GM12872 (cell line): ENCODE measurements around the gene ANKRD35.
A peak's percentile ranks its signal among the peaks of the same experiment; 100 is the strongest.

Experiments
- CTCF ChIP-seq: IDR thresholded peaks from 3 replicates; pipeline ENCODE4 v1.5.1; 2011; ENCODE audit warnings: low read depth, mild to moderate bottlenecking, low read length, moderate library complexity; ENCODE audit not compliant: insufficient read depth

The ANKRD35 gene

GRCh38 chr1:145859491-145860023 lies 26.1 kb downstream of the ANKRD35 start:
- TF ChIP-seq CTCF = no peak

- TF ChIP-seq CTCF = no peak
These were observed 26.7 kb downstream of the ANKRD35 start, which contains the start of gene PIAS3 for GRCh38 chr1:145858901-145859490. PIAS3 (minus strand) TSS chr1:145859081; CDS start chr1:145858990, 91 bp downstream.

DNA sequence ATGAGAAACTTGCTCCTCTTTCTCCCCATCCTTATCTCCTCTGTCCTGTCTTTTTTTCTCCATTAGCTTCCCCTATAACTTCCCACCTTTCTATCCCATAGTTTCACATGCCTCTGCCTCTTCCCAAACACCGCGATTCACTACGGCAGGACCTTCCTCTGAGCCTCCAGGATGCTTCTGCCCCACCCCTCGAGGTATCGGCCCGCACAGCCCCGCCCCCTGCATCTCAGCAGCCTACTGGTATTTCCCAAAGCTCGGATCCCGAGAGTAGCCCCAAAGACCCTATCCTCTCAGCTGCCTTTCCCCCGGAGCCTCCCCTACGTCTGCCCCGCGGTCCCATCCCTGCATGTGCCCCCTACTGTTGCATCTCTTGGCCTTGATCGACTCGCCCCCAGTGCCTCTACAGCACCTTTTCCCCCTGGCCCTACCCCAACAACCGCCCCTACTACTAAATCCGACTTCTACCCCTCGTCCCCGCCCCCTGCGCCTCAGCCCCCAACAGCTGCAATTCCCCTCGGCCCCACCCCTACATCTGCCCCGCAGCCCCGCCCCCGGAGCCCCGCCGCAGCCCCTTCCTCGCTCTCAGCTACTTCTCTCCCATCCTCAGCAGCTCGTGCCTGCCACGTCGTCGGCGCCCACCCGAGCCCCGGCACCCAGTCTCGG lies 27.3 kb downstream of the ANKRD35 start:
- TF ChIP-seq CTCF = no peak

DNA sequence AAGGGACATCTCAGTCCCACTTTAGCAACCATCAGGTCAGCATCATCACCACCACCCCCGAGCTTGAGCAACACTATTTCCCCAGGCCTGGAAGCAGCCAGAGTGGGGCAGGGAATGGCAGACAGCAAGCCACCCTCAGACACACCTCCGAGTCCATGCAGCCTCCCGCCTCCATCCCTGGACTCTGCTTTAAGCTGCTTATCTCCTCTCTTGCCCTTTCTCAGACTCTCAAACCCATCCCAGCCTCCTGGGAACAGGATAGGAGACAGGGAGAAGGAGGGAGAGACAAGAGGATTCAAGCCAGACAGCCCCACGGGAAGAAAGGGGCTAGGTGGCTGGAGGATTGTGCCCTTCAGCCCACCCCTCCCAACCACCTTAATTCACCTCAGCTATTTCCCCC lies 28.5 kb downstream of the ANKRD35 start:
- no peak; the same call in 2 of the 3 replicates for TF ChIP-seq CTCF

GRCh38 chr1:145855426-145855948 lies 30.2 kb downstream of the ANKRD35 start:
- TF ChIP-seq CTCF = peak; percentile 62

DNA sequence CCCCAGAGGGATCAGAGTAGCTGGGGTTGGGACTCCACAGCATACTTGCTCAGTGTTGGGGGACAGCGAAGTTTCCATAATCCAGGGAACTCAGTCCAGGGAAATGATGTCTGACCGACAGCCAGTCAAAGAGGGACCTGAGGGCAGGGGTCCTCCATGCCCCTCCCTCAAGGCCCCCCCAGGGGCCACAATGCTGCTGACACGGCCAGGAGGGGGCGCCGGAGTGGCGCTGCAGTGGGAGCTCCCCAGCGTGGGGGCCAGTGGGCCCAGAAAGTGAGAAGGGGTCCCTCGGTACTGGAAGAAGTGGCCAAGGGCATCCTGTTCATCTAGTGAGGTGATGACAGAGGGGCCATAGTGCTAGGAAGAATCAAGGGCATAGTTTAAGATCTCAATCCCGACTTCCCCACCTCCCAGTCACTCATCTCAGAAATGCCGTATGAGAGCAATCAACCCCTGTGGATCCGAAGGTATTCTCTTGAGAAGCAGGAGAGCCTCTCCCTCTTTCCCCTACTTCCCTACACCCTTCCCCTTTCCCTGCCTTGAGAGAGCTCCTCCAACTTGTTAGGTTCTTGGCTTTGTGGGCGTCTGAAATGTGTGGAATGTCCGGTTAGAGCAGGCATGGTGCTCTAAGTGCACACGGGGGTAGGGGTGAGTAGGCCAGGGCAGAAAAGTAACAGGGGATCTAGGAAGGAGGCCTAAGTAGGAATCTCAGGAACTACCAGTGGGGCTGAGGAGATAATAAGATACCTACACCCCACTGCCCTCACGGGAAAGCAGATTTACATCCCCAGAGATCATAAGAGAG lies 36.1 kb downstream of the ANKRD35 start:
- peak; percentile 59 for TF ChIP-seq CTCF

DNA sequence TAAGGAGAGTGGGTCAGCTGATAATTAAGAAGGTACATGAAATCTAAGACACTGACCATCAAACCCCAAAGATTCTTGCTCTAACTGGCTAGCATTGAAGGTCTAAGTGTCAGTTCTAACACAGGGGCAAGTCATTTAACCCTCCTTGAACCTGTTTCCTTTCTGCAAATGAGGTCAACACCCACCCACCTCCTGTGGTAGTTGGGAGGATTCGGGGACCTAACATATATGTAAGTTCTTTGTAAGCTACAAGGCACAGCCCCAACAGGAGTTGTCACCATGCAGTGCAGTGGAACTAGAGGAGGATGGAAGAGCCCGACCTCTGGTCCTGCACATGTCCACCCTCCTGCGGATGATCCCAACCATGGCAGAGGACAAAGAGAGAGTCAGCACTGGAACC lies 37.8 kb downstream of the ANKRD35 start:
- TF ChIP-seq CTCF = no peak
